Right renal pelvis (tissue), 4 donors: ENCODE data around the gene NBEA. TPM values are rescaled to one million over a fixed set of nuclear protein-coding genes. Genes with fewer than 3 reads are reported as not detected.

Source experiments
- DNase-seq, 4 donors: peaks; one replicate each; pipeline ENCODE4 v3.0.0-alpha.2; 2013; ENCODE audit warnings: low read depth in 4 of 4, low spot score in 3 of 4, missing footprints in 1 of 4
- polyA plus RNA-seq, 4 donors: library from polyadenylated mRNA; unstranded; fragments of 120-200 nt; gene quantifications; one replicate each; pipeline ENCODE4 v1.2.1, GENCODE V29; 2013; ENCODE audit not compliant: insufficient read length in 4 of 4

Gene NBEA
- polyA plus RNA-seq, 4 donors: 15.6 to 19.9 (median 18.3) TPM

GRCh38 chr13:35534343-35534742 is 592.3 kb downstream of the NBEA start:
- DNase-seq: no peak

GRCh38 chr13:35548790-35549189 is 606.7 kb downstream of the NBEA start:
- DNase-seq: no peak

DNA sequence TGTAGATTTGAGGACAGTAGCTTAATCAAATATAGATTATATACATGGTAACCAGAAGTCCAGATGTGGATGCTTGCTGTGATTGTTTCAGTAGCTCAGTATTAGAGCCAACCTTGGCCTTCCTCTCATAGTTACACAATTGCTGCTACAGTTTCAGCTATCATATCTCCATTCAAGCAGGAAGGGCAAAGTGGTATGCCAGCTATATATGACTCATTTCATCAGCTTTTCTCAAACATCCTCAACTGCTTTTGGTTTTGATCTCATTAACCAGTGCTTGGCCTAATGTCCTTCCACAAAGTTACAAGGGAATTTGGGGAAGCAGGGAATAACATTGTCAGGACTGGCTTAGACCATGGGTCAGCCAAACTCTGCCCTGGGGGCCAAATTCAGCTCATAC is 607.4 kb downstream of the NBEA start:
- no peak for DNase-seq

- no peak for DNase-seq
These were observed 610.2 kb downstream of the NBEA start for GRCh38 chr13:35552172-35552844.

DNA sequence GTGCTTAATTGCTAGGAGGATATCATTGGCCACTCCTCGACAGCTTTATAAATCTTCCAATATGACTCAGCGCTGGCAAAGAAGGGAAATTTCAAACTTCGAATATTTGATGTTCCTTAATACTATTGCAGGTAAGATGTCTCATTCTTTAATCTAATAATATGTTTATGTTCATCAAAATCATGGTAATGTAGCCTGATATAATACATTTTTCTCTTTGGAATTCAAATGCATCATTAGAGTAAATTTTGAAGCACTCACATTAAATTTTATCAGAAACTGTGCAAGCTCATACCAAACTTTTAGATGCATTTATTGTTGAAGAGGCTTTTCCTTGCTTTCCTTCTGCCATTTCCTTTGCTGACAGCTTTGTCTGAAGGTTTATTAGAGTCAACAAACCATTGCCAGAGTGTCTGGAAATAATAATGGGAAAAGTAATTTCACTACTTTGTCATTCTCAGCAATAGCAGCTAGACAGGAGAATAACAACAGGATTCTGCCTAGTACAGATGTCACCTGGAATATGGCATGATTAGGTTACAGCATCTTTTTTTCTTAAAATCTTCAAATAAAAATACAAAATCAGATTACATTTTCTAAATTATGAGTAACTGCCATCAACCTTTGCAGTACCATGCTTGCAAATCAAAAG is 613.0 kb downstream of the NBEA start:
- DNase-seq: no peak

GRCh38 chr13:35557475-35557874 is 615.4 kb downstream of the NBEA start:
- DNase-seq: no peak

DNA sequence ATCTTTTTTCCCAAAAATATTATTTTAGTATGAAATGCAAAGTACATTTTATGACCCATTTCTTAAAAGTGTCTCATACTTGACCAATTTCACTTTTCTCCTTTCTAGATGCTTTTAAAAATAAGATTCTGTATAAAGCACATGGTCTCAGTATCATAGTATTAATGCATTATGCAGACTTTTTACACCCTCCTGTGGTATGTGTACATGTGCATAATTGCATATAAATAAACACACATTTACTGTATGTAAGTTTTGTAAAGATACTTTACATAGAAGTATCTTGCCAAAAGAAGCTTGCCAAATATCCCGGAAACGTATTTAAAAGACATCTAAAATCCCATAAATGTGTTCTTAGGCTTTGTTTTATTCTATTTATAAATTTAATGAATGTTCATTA is 619.5 kb downstream of the NBEA start:
- DNase-seq: no peak

DNA sequence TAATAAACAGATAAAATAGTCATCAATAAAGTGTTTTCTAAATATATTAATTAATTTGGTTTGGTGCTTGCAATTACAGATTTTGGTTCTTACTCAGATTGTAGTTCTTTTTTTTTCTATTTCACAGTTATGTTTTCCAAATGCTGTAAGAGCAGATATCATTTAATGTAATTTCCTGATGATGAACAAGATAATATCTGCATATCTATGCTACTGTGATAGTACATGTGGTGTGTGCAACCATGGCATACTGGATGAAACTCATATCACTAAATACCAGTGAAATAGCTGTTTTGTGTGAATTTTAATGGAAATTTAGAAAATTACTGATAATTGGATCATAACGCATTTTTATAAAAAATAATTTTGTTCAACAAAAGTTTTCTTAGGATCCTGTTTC is 623.2 kb downstream of the NBEA start:
- no peak for DNase-seq

- no peak for DNase-seq
These were observed 624.3 kb downstream of the NBEA start for GRCh38 chr13:35566340-35566739.

- no peak for DNase-seq
These were observed 625.4 kb downstream of the NBEA start for GRCh38 chr13:35567406-35567980.

GRCh38 chr13:35573639-35574038 is 631.6 kb downstream of the NBEA start:
- no peak for DNase-seq

DNA sequence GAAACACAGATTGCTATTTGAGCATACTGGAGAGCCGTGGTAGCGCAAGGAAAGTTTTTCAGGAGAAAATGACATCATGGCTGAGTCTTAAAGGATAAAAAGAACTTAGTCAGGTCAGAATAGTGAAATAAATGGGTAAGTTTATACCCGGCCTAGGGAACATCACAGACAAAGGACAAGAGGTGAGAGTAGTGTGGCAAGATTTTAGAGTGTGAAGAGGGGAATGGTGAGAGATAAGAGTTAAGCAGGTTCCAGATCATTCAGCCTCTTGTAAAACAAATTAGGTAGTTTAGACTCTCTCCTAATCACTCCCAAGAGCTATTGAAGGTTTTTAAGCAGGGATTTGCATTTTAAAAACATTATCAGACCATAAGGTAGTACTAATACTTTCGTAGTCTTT is 650.4 kb downstream of the NBEA start:
- no peak for DNase-seq

DNA sequence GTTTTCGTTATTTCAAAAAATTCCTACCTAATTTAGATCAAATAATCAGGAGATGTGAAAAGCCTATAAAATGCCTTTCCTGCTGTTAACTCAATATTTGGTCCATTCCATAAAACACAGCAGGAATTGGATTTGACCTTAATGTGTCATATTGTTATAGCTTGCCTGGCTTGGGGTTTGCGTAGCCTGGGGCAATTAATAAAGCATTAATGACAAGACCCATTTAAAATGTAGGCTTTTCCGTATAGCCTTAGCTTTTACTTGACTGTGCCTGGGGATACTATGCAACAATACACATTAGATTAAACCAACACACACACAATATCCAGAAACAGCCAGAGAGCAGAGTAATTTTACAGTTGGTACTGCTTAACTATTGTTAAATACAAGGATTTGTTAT is 651.6 kb downstream of the NBEA start:
- no peak for DNase-seq

GRCh38 chr13:35594096-35594495 is 652.0 kb downstream of the NBEA start:
- DNase-seq: no peak

DNA sequence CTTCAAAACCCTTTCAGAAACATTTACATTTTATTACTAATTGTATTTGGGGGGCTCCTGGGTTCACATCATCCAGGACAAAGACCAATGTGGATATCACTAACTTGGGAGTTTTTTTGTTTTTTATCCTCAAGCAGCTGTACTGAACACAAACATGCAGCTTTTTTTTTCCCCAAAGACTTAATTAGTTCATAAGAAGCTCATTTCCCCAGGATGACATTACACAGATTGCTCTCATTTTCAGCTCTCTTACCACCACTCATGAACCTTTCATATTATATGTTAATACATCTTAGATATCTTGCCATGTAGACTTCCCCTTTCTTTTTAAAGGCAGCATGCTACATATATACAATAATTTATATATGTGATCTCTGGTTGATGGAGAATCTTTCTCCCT is 653.1 kb downstream of the NBEA start:
- no peak for DNase-seq

DNA sequence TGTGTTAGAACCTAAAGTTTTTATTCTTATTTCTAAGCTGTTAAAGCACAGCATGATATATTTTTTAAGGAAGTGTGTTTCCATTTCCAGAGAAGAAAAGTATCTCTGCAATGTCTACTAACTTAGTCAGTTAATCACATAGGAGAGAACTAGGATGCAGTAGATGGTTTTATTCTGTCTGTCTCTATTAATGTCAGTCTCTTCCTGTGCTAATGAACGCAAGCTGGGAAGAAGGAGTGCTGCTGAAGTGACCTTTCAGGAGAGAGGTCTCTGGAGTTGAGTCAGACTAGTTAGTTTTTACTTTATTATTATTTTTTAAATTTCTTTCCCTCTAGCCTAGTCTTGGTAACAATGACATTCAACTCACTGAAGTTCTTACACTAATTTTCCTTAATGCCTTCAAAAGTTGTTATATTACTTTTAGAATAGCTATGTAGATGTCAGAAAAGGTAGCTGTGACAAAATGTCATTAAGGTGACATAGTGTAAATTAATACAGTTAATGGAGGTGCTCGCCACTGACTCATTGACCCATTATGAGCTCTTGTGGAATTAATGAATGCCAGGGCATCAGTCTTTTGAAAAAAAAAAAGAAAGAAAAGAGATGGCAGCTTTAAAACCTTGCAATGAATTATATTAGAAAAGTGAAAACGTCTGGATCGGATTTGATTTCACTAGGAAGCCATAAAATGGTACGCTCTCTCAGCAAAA is 654.4 kb downstream of the NBEA start:
- DNase-seq: no peak

GRCh38 chr13:35597451-35597850 is 655.4 kb downstream of the NBEA start:
- DNase-seq: no peak

- no peak for DNase-seq
These were observed 656.2 kb downstream of the NBEA start for GRCh38 chr13:35598233-35598632.

GRCh38 chr13:35598790-35599369 is 656.8 kb downstream of the NBEA start:
- no peak for DNase-seq

DNA sequence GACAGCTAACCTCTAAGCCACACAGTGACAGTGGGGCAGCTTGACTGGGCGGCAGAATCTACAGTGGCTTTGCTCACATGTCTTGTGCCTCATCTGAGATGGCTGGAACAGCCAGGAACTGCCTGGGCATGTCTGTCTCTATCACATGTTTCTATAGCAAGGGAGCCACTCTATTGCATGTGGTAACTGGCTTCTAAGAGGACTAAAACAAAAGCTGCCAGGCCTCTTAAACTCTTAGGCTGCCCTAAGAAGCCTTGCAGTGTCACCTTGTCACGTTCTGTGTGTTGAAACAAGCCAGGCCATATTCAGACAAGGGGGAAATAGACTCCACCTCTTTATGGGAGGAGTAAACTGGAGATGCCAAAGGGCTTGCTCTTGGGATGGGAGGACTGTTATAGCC is 657.3 kb downstream of the NBEA start:
- DNase-seq: no peak

GRCh38 chr13:35600137-35600536 is 658.1 kb downstream of the NBEA start:
- no peak for DNase-seq
